ENCODE results near the gene C1orf159.

The C1orf159 gene

DNA sequence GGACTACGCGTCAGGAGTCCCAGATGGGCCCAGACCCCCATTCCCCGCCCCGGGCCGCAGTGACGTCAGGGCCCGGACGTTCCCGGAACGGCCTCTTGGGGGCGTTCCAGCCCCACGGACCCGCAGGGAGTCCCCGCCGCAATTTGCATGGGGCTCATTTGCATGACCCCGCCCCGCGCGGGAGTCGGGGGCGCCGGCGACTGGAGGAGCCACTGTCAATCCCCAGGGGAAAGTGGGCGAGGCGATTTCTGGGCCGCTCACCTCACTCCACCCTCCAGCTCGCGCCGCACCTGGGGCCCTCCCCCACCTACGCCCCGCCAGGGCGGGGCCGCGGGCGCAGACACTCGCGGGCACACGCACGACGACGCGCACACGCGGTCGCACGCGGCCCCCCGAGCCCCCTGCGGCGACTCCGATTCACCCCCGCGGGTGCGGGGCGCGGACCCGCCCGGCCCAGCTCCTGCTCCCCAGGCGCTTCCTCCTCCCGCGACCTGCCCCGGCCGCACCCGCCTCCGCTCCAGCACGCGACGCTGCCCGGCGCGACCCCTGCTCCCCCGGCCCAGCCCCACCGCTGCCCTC lies 82.8 kb downstream of the C1orf159 start:
- CTCF ChIA-PET, result interaction anchor here (0.8 to 3.4 kb wide), 6 partner anchors 10 to 339 kb away, joined by 3 to 33 read pairs (median 8); partner anchors contain the start of gene ISG15
- Mint-ChIP-seq H3K27me3 (peaks cover 45% of the 10 kb centered on the region), H3K27ac (no peak overlapping the region), H3K4me1 (peaks cover 8% of the 10 kb centered on the region), H3K9me3 (no peaks in the 10 kb centered on the region), H3K4me3 (peak overlapping the region; percentile 41), H3K36me3 (no peaks in the 10 kb centered on the region)
- DNase-seq, result peak; percentile 92

GRCh38 chr1:1032424-1032823 lies 83.5 kb downstream of the C1orf159 start:
- DNase-seq, result no peak
- CTCF ChIA-PET, result interaction anchor here (2.1 to 3.4 kb wide), 5 partner anchors 9 to 340 kb away, joined by 7 to 33 read pairs (median 8); partner anchors contain the start of gene ISG15
- Mint-ChIP-seq H3K4me1 (peaks cover 8% of the 10 kb centered on the region), H3K27ac (peak overlapping the region; percentile 35), H3K4me3 (peak overlapping the region; percentile 46), H3K27me3 (peaks cover 39% of the 10 kb centered on the region), H3K9me3 (no peaks in the 10 kb centered on the region), H3K36me3 (no peaks in the 10 kb centered on the region)
